Progenitor cell of endocrine pancreas (in vitro differentiated cells): ENCODE results near the gene ACSL4. TPM values are rescaled to one million over a fixed set of nuclear protein-coding genes. Genes with fewer than 3 reads are reported as not detected.

Experiments used
- DNase-seq: peaks from one replicate; pipeline ENCODE4 v3.0.0; 2021; ENCODE audit warnings: low spot score; ENCODE audit not compliant: unreplicated experiment
- H3K27ac Mint-ChIP-seq: 2 replicates; pipeline ENCODE4 v1.8.0; 2021; ENCODE audit warnings: mild to moderate bottlenecking, moderate library complexity, mixed read lengths
- H3K27me3 Mint-ChIP-seq: 2 replicates; pipeline ENCODE4 v1.8.0; 2021; ENCODE audit warnings: mixed read lengths
- H3K36me3 Mint-ChIP-seq: 2 replicates; pipeline ENCODE4 v1.8.0; 2022; ENCODE audit warnings: mixed read lengths; ENCODE audit not compliant: insufficient read depth
- H3K4me1 Mint-ChIP-seq: 2 replicates; pipeline ENCODE4 v1.8.0; 2021; ENCODE audit warnings: low read depth, mixed read lengths
- H3K4me3 Mint-ChIP-seq: 2 replicates; pipeline ENCODE4 v1.8.0; 2021; ENCODE audit warnings: low read depth, mild to moderate bottlenecking, moderate library complexity, mixed read lengths
- H3K9me3 Mint-ChIP-seq: 2 replicates; pipeline ENCODE4 v1.8.0; 2021; ENCODE audit warnings: low read depth, mixed read lengths
- CTCF ChIP-seq: fragments of 200-600 bp; sonication (generic); IDR thresholded peaks from one replicate; pipeline ENCODE4 v1.5.0; 2021; ENCODE audit warnings: antibody characterized with exemption, mild to moderate bottlenecking; ENCODE audit not compliant: unreplicated experiment
- total RNA-seq: library from RNA; stranded (reverse); gene quantifications from 2 replicates; pipeline ENCODE4 v1.2.1, GENCODE V29; 2021

Gene ACSL4
- total RNA-seq, 1 donor from 2014 or later, result 44.9 TPM

GRCh38 chrX:109716431-109717028 lies 16.5 kb downstream of the ACSL4 start:
- H3K4me3 Mint-ChIP-seq, result no peak overlapping the region

GRCh38 chrX:109714340-109714958 lies 18.6 kb downstream of the ACSL4 start:
- Mint-ChIP-seq H3K27ac (no peak overlapping the region), H3K4me1 (peaks cover 5% of the 10 kb centered on the region), H3K36me3 (peaks cover 3% of the 10 kb centered on the region), H3K9me3 (no peaks in the 10 kb centered on the region), H3K4me3 (no peak overlapping the region), H3K27me3 (no peaks in the 10 kb centered on the region)
- TF ChIP-seq CTCF, result no peak
- no peak for DNase-seq

More at GRCh38 chrX:109716431-109717028, 16.5 kb downstream of the ACSL4 start:
- H3K9me3 Mint-ChIP-seq, result no peaks in the 10 kb centered on the region
- H3K4me1 Mint-ChIP-seq, result peaks cover 2% of the 10 kb centered on the region
- peaks cover 3% of the 10 kb centered on the region for H3K36me3 Mint-ChIP-seq
- no peak for TF ChIP-seq CTCF
- DNase-seq, result no peak
- no peak overlapping the region for H3K27ac Mint-ChIP-seq
- no peaks in the 10 kb centered on the region for H3K27me3 Mint-ChIP-seq

GRCh38 chrX:109710181-109710580 lies 22.9 kb downstream of the ACSL4 start:
- Mint-ChIP-seq H3K36me3 (no peaks in the 10 kb centered on the region), H3K27ac (no peak overlapping the region), H3K4me3 (no peak overlapping the region), H3K27me3 (no peaks in the 10 kb centered on the region), H3K4me1 (peaks cover 5% of the 10 kb centered on the region), H3K9me3 (no peaks in the 10 kb centered on the region)
- no peak for TF ChIP-seq CTCF
- no peak for DNase-seq

GRCh38 chrX:109709129-109709631 lies 23.9 kb downstream of the ACSL4 start:
- TF ChIP-seq CTCF, result no peak
- no peaks in the 10 kb centered on the region for H3K36me3 Mint-ChIP-seq
- H3K9me3 Mint-ChIP-seq, result no peaks in the 10 kb centered on the region
- H3K4me3 Mint-ChIP-seq, result no peak overlapping the region
- peaks cover 5% of the 10 kb centered on the region for H3K4me1 Mint-ChIP-seq
- H3K27me3 Mint-ChIP-seq, result no peaks in the 10 kb centered on the region
- DNase-seq, result no peak
- no peak overlapping the region for H3K27ac Mint-ChIP-seq

GRCh38 chrX:109707720-109708119 lies 25.3 kb downstream of the ACSL4 start:
- DNase-seq, result no peak
- Mint-ChIP-seq H3K4me3 (no peak overlapping the region), H3K36me3 (no peaks in the 10 kb centered on the region), H3K27ac (no peak overlapping the region), H3K27me3 (no peaks in the 10 kb centered on the region), H3K9me3 (no peaks in the 10 kb centered on the region), H3K4me1 (peaks cover 5% of the 10 kb centered on the region)
- no peak for TF ChIP-seq CTCF
